WTC11 (cell line): ENCODE data around the gene INPP5A. TPM values are rescaled to one million over a fixed set of nuclear protein-coding genes. Genes with fewer than 3 reads are reported as not detected.

Source experiments
- ATAC-seq: fragments of 200-7000 bp; cut with Tn5 transposase; 2 replicates; pipeline ENCODE4 v1.10.0; 2021; ENCODE audit warnings: mild to moderate bottlenecking, moderate library complexity
- CTCF ChIA-PET: fragments of 300-600 bp; sonication (Branson Sonifier 250); formaldehyde crosslinking; loops from one replicate; lab custom pipeline; 2021; ENCODE audit warnings: antibody characterized with exemption; lab: Charles Lee
- POLR2A ChIA-PET: fragments of 350-600 bp; sonication (Branson Sonifier 250); formaldehyde crosslinking; loops from one replicate; lab custom pipeline; 2021; ENCODE audit warnings: antibody characterized with exemption; lab: Charles Lee
- DNase-seq: peaks from one replicate; pipeline ENCODE4 v3.0.0; 2021; ENCODE audit warnings: low spot score
- H3K27ac Mint-ChIP-seq: 2 replicates; pipeline ENCODE4 v1.8.0; 2021; ENCODE audit warnings: mixed read lengths
- H3K27me3 Mint-ChIP-seq: 2 replicates; pipeline ENCODE4 v1.8.0; 2021; ENCODE audit warnings: low read depth, mild to moderate bottlenecking, moderate library complexity, mixed read lengths
- H3K36me3 Mint-ChIP-seq: 2 replicates; pipeline ENCODE4 v1.8.0; 2021; ENCODE audit warnings: mixed read lengths
- H3K4me1 Mint-ChIP-seq: 2 replicates; pipeline ENCODE4 v1.8.0; 2022; ENCODE audit warnings: mixed read lengths
- H3K4me3 Mint-ChIP-seq: 2 replicates; pipeline ENCODE4 v1.8.0; 2021; ENCODE audit warnings: mild to moderate bottlenecking, moderate library complexity, mixed read lengths
- H3K9me3 Mint-ChIP-seq: 2 replicates; pipeline ENCODE4 v1.8.0; 2021; ENCODE audit warnings: mixed read lengths
- AFF4 ChIP-seq: sonication (generic); formaldehyde crosslinking; IDR thresholded peaks from 2 replicates; pipeline ENCODE4 v1.8.1; 2023; ENCODE audit warnings: mild to moderate bottlenecking, missing genetic modification reagents, borderline replicate concordance
- ARID4B ChIP-seq: sonication (generic); formaldehyde crosslinking; IDR thresholded peaks from 2 replicates; pipeline ENCODE4 v1.8.0; 2023; ENCODE audit warnings: missing genetic modification reagents, mild to moderate bottlenecking, borderline replicate concordance
- ATF3 ChIP-seq: sonication (generic); formaldehyde crosslinking; conservative IDR thresholded peaks from 2 replicates; pipeline ENCODE4 v1.8.1; 2022; ENCODE audit warnings: mild to moderate bottlenecking, missing genetic modification reagents
- CDX4 ChIP-seq: fragments of 250-450 bp; sonication (Bioruptor Pico); IDR thresholded peaks from 2 replicates; pipeline ENCODE4 v1.9.0; 2021; ENCODE audit warnings: moderate library complexity, mild to moderate bottlenecking, inconsistent platforms, borderline replicate concordance
- FOXK1 ChIP-seq: sonication (generic); formaldehyde crosslinking; IDR thresholded peaks from 2 replicates; pipeline ENCODE4 v1.8.0; 2022; ENCODE audit warnings: mild to moderate bottlenecking, moderate library complexity, missing genetic modification reagents
- FOXP1 ChIP-seq: sonication (generic); formaldehyde crosslinking; IDR thresholded peaks from 2 replicates; pipeline ENCODE4 v1.8.0; 2022; ENCODE audit warnings: missing genetic modification reagents, mild to moderate bottlenecking, moderate library complexity, borderline replicate concordance
- GABPB1 ChIP-seq: sonication (generic); formaldehyde crosslinking; IDR thresholded peaks from 2 replicates; pipeline ENCODE4 v1.8.1; 2023; ENCODE audit warnings: mild to moderate bottlenecking, missing genetic modification reagents
- MAX ChIP-seq: sonication (generic); formaldehyde crosslinking; IDR thresholded peaks from 2 replicates; pipeline ENCODE4 v1.8.0; 2022; ENCODE audit warnings: mild to moderate bottlenecking, missing genetic modification reagents
- MLX ChIP-seq: sonication (generic); formaldehyde crosslinking; IDR thresholded peaks from 2 replicates; pipeline ENCODE4 v1.8.1; 2023; ENCODE audit warnings: mild to moderate bottlenecking, missing genetic modification reagents, moderate library complexity
- PRDM15 ChIP-seq: sonication (generic); formaldehyde crosslinking; IDR thresholded peaks from 2 replicates; pipeline ENCODE4 v1.8.0; 2022; ENCODE audit warnings: missing genetic modification reagents
- SOX15 ChIP-seq: fragments of 250-450 bp; sonication (Bioruptor Pico); IDR thresholded peaks from 2 replicates; pipeline ENCODE4 v1.9.0; 2021; ENCODE audit warnings: mild to moderate bottlenecking
- TEAD4 ChIP-seq: sonication (generic); formaldehyde crosslinking; IDR thresholded peaks from 2 replicates; pipeline ENCODE4 v1.8.0; 2022; ENCODE audit warnings: mild to moderate bottlenecking, missing genetic modification reagents
- USF1 ChIP-seq: sonication (generic); formaldehyde crosslinking; IDR thresholded peaks from 2 replicates; pipeline ENCODE4 v1.8.0; 2022; ENCODE audit warnings: mild to moderate bottlenecking, missing genetic modification reagents
- USF2 ChIP-seq: sonication (generic); formaldehyde crosslinking; IDR thresholded peaks from 2 replicates; pipeline ENCODE4 v1.8.1; 2023; ENCODE audit warnings: mild to moderate bottlenecking, missing genetic modification reagents, moderate library complexity
- ZNF396 ChIP-seq: fragments of 250-450 bp; sonication (Bioruptor Pico); IDR thresholded peaks from 2 replicates; pipeline ENCODE4 v1.8.0; 2021; ENCODE audit warnings: mild to moderate bottlenecking, moderate library complexity, borderline replicate concordance
- ZNF423 ChIP-seq: fragments of 250-450 bp; sonication (Bioruptor Pico); IDR thresholded peaks from 2 replicates; pipeline ENCODE4 v2.1.2; 2022; ENCODE audit warnings: mild to moderate bottlenecking, moderate library complexity
- total RNA-seq: library from RNA; stranded (reverse); gene quantifications from 3 replicates; pipeline ENCODE4 v1.2.3, GENCODE V29; 2021

Gene INPP5A
- total RNA-seq, 1 experiment from 2014 or later, result 22.1 TPM

GRCh38 chr10:132657748-132658147 lies 120.2 kb downstream of the INPP5A start (continued):
- TF ChIP-seq ARID4B (CRISPR knock-in tag) (no peak), ZNF396 (CRISPR knock-in tag) (no peak), CDX4 (CRISPR knock-in tag) (no peak), MLX (no peak), GABPB1 (no peak), FOXP1 (no peak), TEAD4 (CRISPR knock-in tag) (no peak), SOX15 (CRISPR knock-in tag) (no peak)

- ChIA-PET POLR2A (no interaction called here), CTCF (interaction anchor here (0.9 kb wide), 1 partner anchor 20 kb away, joined by 4 read pairs; no protein-coding TSS in a partner anchor)
- Mint-ChIP-seq H3K9me3 (no peaks in the 10 kb centered on the region), H3K4me1 (no peaks in the 10 kb centered on the region), H3K36me3 (no peaks in the 10 kb centered on the region), H3K4me3 (no peak overlapping the region), H3K27ac (no peak overlapping the region), H3K27me3 (no peaks in the 10 kb centered on the region)
- ATAC-seq (no peak), DNase-seq (no peak)
- TF ChIP-seq FOXK1 (no peak), PRDM15 (CRISPR knock-in tag) (no peak), ZNF423 (no peak), AFF4 (no peak), MAX (no peak), USF1 (CRISPR knock-in tag) (no peak), USF2 (CRISPR knock-in tag) (no peak), ATF3 (CRISPR knock-in tag) (no peak)
These were observed 121.1 kb downstream of the INPP5A start for GRCh38 chr10:132658546-132659205.
